ENCODE measurements around the gene PKP1. TPM values are rescaled to one million over a fixed set of nuclear protein-coding genes. Genes with fewer than 3 reads are reported as not detected.
A peak's percentile ranks its signal among the peaks of the same experiment; 100 is the strongest.

The PKP1 gene
- total and polyA plus RNA-seq, 2 of the 4 experiments (the other 2 are of a cell fraction): 0.18 to 0.36 TPM

DNA sequence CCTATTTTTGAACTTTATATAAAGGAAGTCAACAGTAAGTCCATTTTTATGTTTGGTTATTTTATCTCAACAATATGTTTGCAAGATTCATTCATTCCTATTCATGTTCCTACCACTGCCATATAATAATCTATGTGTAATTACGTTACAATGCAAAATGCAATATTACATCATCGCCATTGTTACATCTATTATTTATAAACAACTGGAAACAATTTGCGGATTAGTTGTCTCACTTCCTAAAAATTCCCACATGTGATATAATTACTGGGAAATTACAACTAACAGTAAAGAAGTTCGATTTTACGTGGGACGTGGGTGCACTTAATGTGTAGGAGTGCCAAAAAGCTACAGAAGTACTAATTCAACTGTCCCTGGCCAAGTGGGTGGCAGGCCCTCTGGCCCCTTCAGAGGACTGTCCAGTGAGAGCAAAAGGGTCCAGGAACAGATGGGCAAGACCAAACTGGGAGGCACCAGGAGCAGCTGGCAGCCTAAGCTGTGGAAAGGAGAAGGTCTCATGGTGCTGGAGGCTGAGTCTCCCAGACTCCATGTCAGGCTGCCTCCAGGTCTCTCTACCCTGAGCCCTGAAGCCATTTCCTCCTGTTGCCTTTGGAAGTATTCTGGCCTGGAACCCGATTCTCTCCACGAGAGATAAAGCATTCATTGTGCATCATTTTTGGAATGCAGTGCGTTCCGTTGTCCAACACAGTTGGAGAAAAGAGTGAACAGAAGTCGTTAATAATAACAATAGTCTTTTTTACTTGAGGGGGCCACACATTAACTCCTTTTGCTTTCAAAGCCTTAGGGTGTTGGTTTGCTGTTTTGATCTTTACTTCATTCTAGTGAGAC, 51.2 kb downstream of the PKP1 start:
- ATAC-seq (ENCODE audit: low read depth) (no peak), DNase-seq (no peak)
- Histone ChIP-seq H3K4ac (ENCODE audit: low read depth, low read length) (no peak overlapping the region), H2BK20ac (ENCODE audit: low read depth, low read length) (no peak overlapping the region), H4K20me1 (ENCODE audit: insufficient read depth, low read length) (no peaks in the 10 kb centered on the region), H3K9me3 (ENCODE audit: control insufficient read depth, insufficient read depth, low read length) (no peaks in the 10 kb centered on the region), H3K9me1 (ENCODE audit: insufficient read depth, low read length) (no peaks in the 10 kb centered on the region), H3K4me2 (ENCODE audit: low read depth, low read length) (no peak overlapping the region), H3K9ac (ENCODE audit: low read depth, low read length) (no peak overlapping the region), H4K8ac (ENCODE audit: low read depth in 2 of 2, low read length in 2 of 2) (no peak overlapping the region), H3K36me3 (ENCODE audit: control insufficient read depth, insufficient read depth, low read length) (no peaks in the 10 kb centered on the region), H3K79me1 (ENCODE audit: low read depth in 1 of 2, low read length in 2 of 2) (no peaks in the 10 kb centered on the region), H2BK5ac (ENCODE audit: low read depth, low read length, poor library complexity, severe bottlenecking) (no peak overlapping the region), H3K18ac (ENCODE audit: low read depth, low read length) (no peak overlapping the region), H3K56ac (ENCODE audit: extremely low read depth, insufficient read depth, low read length) (no peak overlapping the region), H2AK9ac (replicated peaks; ENCODE audit: low read depth, low read length, poor library complexity) (no peak overlapping the region), H3K27ac (ENCODE audit: insufficient read depth, low read length) (no peak overlapping the region), H3K14ac (replicated peaks; ENCODE audit: low read depth, low read length) (no peak overlapping the region), H4K91ac (ENCODE audit: insufficient read depth, low read depth, low read length) (no peak overlapping the region), H3K27me3 (ENCODE audit: control insufficient read depth, insufficient read depth, low read length) (peaks cover 60% of the 10 kb centered on the region), H3K23ac (ENCODE audit: low read depth, low read length) (no peak overlapping the region), H2BK120ac (ENCODE audit: low read depth, low read length) (no peak overlapping the region), H4K5ac (ENCODE audit: low read depth, low read length) (no peak overlapping the region), H2AK5ac (ENCODE audit: low read depth, low read length) (no peak overlapping the region), H3K4me3 (ENCODE audit: insufficient read depth, low read depth, low read length) (no peak overlapping the region), H2BK15ac (ENCODE audit: low read depth, low read length) (no peak overlapping the region), H3K4me1 (ENCODE audit: control insufficient read depth, insufficient read depth, low read length) (peaks cover 2% of the 10 kb centered on the region), H2AFZ (replicated peaks; ENCODE audit: low read length, poor library complexity) (no peak overlapping the region)
- ChIA-PET CTCF (interaction anchor here (1.2 kb wide), 1 partner anchor 13 kb away, joined by 3 read pairs; no protein-coding TSS in a partner anchor), POLR2A (ENCODE audit: unreplicated experiment) (no interaction called here)
- TF ChIP-seq NFE2L2 (IDR thresholded peaks at IDR 0.05; ENCODE audit: low read depth, low read length) (no peak), CEBPB (IDR thresholded peaks at IDR 0.05; ENCODE audit: low read depth, low read length) (0 out of 2 replicates have a peak, but pooled peaks have one; percentile 28)
- dilution Hi-C loops (cut with HindIII; ENCODE audit: low sequenced_read_pairs, unreplicated experiment) (no loop called here), in situ Hi-C loops (cut with MboI; ENCODE audit: low sequenced_read_pairs) (no loop called here), intact Hi-C loops (cut with micrococcal nuclease) (no loop called here)
- no CpG with 5 or more reads among the region's 11 CpGs for WGBS, 2 experiments (ENCODE audit: extremely low coverage in 2 of 2, insufficient read length in 1 of 2)
- no TSS peak for BruUV-seq (replicated peaks)

Measured in IMR-90 (cell line).